SK-N-SH treated with all-trans-retinoic acid at 6 μM for 48 hours (cell line): ENCODE results near the gene CDH20.

Source experiments
- ATAC-seq: fragments of 200-7000 bp; cut with Tn5 transposase; 3 replicates; pipeline ENCODE4 v1.9.1; 2020; ENCODE audit warnings: mild to moderate bottlenecking, moderate library complexity
- BACH2 ChIP-seq: fragments of 250-450 bp; sonication (Bioruptor Pico); IDR thresholded peaks from 2 replicates; pipeline ENCODE4 v1.9.0; 2021; ENCODE audit warnings: mild to moderate bottlenecking, borderline replicate concordance
- CSDC2 ChIP-seq: fragments of 250-450 bp; sonication (Bioruptor Pico); IDR thresholded peaks from 2 replicates; pipeline ENCODE4 v1.5.0; 2020; ENCODE audit warnings: mild to moderate bottlenecking, moderate library complexity
- ESRRG ChIP-seq: fragments of 250-450 bp; sonication (Bioruptor Pico); IDR thresholded peaks from 2 replicates; pipeline ENCODE4 v1.6.1; 2021; ENCODE audit warnings: mild to moderate bottlenecking
- GLIS3 ChIP-seq: fragments of 250-450 bp; sonication (Bioruptor Pico); IDR thresholded peaks from 2 replicates; pipeline ENCODE4 v1.5.0; 2020; ENCODE audit warnings: mild to moderate bottlenecking, moderate library complexity
- ISL1 ChIP-seq: fragments of 250-450 bp; sonication (Bioruptor Pico); IDR thresholded peaks from 2 replicates; pipeline ENCODE4 v2.1.2; 2022; ENCODE audit warnings: mild to moderate bottlenecking, moderate library complexity
- PPARA ChIP-seq: fragments of 250-450 bp; sonication (Bioruptor Pico); IDR thresholded peaks from 2 replicates; pipeline ENCODE4 v1.5.0; 2020; ENCODE audit warnings: mild to moderate bottlenecking, borderline replicate concordance
- RARB ChIP-seq: fragments of 250-450 bp; sonication (Bioruptor Pico); IDR thresholded peaks from 2 replicates; pipeline ENCODE4 v1.8.0; 2021; ENCODE audit warnings: mild to moderate bottlenecking, moderate library complexity
- SNAI2 ChIP-seq: fragments of 250-450 bp; sonication (Bioruptor Pico); IDR thresholded peaks from 2 replicates; pipeline ENCODE4 v1.5.0; 2020; ENCODE audit warnings: mild to moderate bottlenecking, moderate library complexity
- TOX ChIP-seq: fragments of 250-450 bp; sonication (Bioruptor Pico); IDR thresholded peaks from 2 replicates; pipeline ENCODE4 v1.8.0; 2021; ENCODE audit warnings: mild to moderate bottlenecking, moderate library complexity, borderline replicate concordance
- ZC3H10 ChIP-seq: fragments of 250-450 bp; sonication (Bioruptor Pico); IDR thresholded peaks from 2 replicates; pipeline ENCODE4 v1.5.1; 2021; ENCODE audit warnings: mild to moderate bottlenecking, moderate library complexity
- ZFP3 ChIP-seq: fragments of 250-450 bp; sonication (Bioruptor Pico); IDR thresholded peaks from 2 replicates; pipeline ENCODE4 v1.5.0; 2020; ENCODE audit warnings: mild to moderate bottlenecking, moderate library complexity
- ZFP30 ChIP-seq: fragments of 450-650 bp; formaldehyde crosslinking; IDR thresholded peaks from 2 replicates; pipeline ENCODE4 v1.5.0; 2022; ENCODE audit warnings: mild to moderate bottlenecking, moderate library complexity
- ZNF70 ChIP-seq: fragments of 450-650 bp; formaldehyde crosslinking; IDR thresholded peaks from 2 replicates; pipeline ENCODE4 v1.5.0; 2020; ENCODE audit warnings: mild to moderate bottlenecking, moderate library complexity
- ZNF8 ChIP-seq: fragments of 450-650 bp; formaldehyde crosslinking; IDR thresholded peaks from 2 replicates; pipeline ENCODE4 v1.5.0; 2020; ENCODE audit warnings: mild to moderate bottlenecking, moderate library complexity
- TF ChIP-seq, protein P1 (sequence below): fragments of 250-450 bp; sonication (Bioruptor Pico); IDR thresholded peaks from 2 replicates; pipeline ENCODE4 v1.5.1; 2020; ENCODE audit warnings: low read depth, mild to moderate bottlenecking, moderate library complexity
- TF ChIP-seq, protein P2 (sequence below): fragments of 250-450 bp; sonication (Bioruptor Pico); IDR thresholded peaks from 2 replicates; pipeline ENCODE4 v1.8.0; 2020; ENCODE audit warnings: mild to moderate bottlenecking, moderate library complexity, borderline replicate concordance
- TF ChIP-seq, protein P3 (sequence below): fragments of 250-450 bp; sonication (Bioruptor Pico); IDR thresholded peaks from 2 replicates; pipeline ENCODE4 v1.5.1; 2021; ENCODE audit warnings: mild to moderate bottlenecking, moderate library complexity
- TF ChIP-seq, protein P4 (sequence below): fragments of 250-450 bp; sonication (Bioruptor Pico); IDR thresholded peaks from 2 replicates; pipeline ENCODE4 v1.8.0; 2021; ENCODE audit warnings: low read depth, mild to moderate bottlenecking, moderate library complexity, borderline replicate concordance
- TF ChIP-seq, protein P5 (sequence below): fragments of 250-450 bp; sonication (Bioruptor Pico); IDR thresholded peaks from 2 replicates; pipeline ENCODE4 v1.5.0; 2020; ENCODE audit warnings: mild to moderate bottlenecking, moderate library complexity

The CDH20 gene

DNA sequence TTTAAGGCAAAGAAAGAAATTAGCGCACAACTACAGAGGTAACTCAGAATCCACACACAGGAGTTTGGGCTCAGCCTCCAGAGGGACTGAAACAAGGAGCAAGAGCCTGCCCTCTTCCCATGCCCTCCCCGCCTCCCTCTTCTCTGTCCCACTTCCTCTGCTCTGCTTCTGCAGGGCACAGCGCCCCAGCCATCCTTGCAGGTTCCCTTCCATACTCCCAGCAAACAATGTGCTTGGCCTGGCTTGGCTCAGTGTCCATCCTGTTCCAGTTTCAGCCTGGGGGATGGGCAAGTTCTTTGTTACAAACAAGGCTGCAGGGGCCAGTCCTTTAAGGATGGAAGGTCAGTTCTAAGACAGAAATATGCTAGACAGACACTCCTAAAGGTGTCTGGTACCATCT, 133.5 kb downstream of the CDH20 start:
- ATAC-seq: no peak
- TF ChIP-seq, protein P1, sequence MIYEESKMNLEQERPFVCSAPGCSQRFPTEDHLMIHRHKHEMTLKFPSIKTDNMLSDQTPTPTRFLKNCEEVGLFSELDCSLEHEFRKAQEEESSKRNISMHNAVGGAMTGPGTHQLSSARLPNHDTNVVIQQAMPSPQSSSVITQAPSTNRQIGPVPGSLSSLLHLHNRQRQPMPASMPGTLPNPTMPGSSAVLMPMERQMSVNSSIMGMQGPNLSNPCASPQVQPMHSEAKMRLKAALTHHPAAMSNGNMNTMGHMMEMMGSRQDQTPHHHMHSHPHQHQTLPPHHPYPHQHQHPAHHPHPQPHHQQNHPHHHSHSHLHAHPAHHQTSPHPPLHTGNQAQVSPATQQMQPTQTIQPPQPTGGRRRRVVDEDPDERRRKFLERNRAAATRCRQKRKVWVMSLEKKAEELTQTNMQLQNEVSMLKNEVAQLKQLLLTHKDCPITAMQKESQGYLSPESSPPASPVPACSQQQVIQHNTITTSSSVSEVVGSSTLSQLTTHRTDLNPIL (CRISPR knock-in tag): no peak
- TF ChIP-seq CSDC2 (no peak), BACH2 (CRISPR knock-in tag) (no peak), ESRRG (CRISPR knock-in tag) (no peak), ZC3H10 (CRISPR knock-in tag) (no peak), ISL1 (CRISPR knock-in tag) (no peak), ZNF70 (CRISPR knock-in tag) (no peak), TOX (CRISPR knock-in tag) (no peak), ZFP3 (CRISPR knock-in tag) (no peak), GLIS3 (CRISPR knock-in tag) (no peak), RARB (CRISPR knock-in tag) (no peak), SNAI2 (no peak), ZNF8 (CRISPR knock-in tag) (no peak), ZFP30 (CRISPR knock-in tag) (no peak)
- TF ChIP-seq, protein P2, sequence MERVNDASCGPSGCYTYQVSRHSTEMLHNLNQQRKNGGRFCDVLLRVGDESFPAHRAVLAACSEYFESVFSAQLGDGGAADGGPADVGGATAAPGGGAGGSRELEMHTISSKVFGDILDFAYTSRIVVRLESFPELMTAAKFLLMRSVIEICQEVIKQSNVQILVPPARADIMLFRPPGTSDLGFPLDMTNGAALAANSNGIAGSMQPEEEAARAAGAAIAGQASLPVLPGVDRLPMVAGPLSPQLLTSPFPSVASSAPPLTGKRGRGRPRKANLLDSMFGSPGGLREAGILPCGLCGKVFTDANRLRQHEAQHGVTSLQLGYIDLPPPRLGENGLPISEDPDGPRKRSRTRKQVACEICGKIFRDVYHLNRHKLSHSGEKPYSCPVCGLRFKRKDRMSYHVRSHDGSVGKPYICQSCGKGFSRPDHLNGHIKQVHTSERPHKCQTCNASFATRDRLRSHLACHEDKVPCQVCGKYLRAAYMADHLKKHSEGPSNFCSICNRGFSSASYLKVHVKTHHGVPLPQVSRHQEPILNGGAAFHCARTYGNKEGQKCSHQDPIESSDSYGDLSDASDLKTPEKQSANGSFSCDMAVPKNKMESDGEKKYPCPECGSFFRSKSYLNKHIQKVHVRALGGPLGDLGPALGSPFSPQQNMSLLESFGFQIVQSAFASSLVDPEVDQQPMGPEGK (CRISPR knock-in tag): no peak
- TF ChIP-seq, protein P3, sequence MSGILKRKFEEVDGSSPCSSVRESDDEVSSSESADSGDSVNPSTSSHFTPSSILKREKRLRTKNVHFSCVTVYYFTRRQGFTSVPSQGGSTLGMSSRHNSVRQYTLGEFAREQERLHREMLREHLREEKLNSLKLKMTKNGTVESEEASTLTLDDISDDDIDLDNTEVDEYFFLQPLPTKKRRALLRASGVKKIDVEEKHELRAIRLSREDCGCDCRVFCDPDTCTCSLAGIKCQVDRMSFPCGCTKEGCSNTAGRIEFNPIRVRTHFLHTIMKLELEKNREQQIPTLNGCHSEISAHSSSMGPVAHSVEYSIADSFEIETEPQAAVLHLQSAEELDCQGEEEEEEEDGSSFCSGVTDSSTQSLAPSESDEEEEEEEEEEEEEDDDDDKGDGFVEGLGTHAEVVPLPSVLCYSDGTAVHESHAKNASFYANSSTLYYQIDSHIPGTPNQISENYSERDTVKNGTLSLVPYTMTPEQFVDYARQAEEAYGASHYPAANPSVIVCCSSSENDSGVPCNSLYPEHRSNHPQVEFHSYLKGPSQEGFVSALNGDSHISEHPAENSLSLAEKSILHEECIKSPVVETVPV: no peak
- TF ChIP-seq, protein P4, sequence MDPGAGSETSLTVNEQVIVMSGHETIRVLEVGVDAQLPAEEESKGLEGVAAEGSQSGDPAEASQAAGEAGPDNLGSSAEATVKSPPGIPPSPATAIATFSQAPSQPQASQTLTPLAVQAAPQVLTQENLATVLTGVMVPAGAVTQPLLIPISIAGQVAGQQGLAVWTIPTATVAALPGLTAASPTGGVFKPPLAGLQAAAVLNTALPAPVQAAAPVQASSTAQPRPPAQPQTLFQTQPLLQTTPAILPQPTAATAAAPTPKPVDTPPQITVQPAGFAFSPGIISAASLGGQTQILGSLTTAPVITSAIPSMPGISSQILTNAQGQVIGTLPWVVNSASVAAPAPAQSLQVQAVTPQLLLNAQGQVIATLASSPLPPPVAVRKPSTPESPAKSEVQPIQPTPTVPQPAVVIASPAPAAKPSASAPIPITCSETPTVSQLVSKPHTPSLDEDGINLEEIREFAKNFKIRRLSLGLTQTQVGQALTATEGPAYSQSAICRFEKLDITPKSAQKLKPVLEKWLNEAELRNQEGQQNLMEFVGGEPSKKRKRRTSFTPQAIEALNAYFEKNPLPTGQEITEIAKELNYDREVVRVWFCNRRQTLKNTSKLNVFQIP: no peak

DNA sequence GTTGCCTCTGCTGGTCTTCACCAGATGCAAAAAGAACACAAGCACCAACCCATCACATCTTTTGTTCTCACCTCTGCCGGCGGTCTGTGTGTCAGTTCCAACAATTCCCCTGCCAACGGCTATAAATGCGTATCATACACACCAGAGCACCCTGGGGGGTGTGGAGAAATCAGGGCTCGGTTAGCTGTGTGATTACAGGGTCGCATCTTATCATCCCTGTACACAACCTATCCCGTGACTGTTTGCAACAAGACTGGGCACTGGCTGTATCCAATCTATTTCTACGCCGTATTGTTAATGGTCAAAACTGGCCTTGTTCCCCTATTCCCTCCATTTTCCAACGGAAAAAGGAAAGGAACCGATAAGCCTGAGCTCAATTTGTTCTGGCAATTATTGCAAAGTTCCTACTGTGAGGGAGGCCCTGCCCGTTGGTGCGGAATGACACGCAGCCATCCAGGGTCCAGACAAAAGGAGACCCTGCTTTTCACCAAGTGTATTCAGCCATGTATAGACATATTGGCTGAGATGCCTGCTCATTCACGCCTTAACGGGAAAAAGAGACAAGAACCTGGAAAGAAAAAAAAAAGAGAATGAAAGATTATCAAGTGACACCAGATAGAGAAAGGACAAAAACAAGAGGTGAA, 136.9 kb downstream of the CDH20 start:
- TF ChIP-seq TOX (CRISPR knock-in tag) (no peak), SNAI2 (no peak), RARB (CRISPR knock-in tag) (no peak), ZFP30 (CRISPR knock-in tag) (no peak), ZFP3 (CRISPR knock-in tag) (no peak)
- TF ChIP-seq, protein P5, sequence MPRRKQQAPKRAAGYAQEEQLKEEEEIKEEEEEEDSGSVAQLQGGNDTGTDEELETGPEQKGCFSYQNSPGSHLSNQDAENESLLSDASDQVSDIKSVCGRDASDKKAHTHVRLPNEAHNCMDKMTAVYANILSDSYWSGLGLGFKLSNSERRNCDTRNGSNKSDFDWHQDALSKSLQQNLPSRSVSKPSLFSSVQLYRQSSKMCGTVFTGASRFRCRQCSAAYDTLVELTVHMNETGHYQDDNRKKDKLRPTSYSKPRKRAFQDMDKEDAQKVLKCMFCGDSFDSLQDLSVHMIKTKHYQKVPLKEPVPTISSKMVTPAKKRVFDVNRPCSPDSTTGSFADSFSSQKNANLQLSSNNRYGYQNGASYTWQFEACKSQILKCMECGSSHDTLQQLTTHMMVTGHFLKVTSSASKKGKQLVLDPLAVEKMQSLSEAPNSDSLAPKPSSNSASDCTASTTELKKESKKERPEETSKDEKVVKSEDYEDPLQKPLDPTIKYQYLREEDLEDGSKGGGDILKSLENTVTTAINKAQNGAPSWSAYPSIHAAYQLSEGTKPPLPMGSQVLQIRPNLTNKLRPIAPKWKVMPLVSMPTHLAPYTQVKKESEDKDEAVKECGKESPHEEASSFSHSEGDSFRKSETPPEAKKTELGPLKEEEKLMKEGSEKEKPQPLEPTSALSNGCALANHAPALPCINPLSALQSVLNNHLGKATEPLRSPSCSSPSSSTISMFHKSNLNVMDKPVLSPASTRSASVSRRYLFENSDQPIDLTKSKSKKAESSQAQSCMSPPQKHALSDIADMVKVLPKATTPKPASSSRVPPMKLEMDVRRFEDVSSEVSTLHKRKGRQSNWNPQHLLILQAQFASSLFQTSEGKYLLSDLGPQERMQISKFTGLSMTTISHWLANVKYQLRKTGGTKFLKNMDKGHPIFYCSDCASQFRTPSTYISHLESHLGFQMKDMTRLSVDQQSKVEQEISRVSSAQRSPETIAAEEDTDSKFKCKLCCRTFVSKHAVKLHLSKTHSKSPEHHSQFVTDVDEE (CRISPR knock-in tag): no peak
- TF ChIP-seq, protein P3: no peak
- no peak for ATAC-seq

DNA sequence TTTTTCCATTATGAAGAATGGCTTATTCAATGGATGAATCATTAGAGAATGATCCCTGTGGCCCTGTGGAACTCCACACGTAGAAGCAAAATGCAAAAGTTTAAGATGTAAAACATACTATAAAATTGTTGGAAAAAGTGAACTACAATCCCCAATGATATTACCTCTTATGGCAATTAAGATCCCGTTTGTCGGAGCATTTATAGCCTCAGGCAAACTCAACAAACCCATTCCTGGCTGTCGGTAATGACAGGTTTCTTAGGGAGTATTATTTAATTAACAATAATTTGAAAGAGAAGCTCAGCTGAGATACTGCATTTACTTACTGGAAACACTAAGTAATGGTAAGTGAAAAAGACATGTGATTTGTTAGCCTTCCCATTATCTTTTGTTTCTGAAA, 138.3 kb downstream of the CDH20 start:
- no peak; the same call in 2 of the 3 replicates for ATAC-seq
- TF ChIP-seq ESRRG (CRISPR knock-in tag) (no peak), TOX (CRISPR knock-in tag) (no peak), ZNF70 (CRISPR knock-in tag) (no peak), ZFP30 (CRISPR knock-in tag) (no peak), ZC3H10 (CRISPR knock-in tag) (no peak), GLIS3 (CRISPR knock-in tag) (no peak), ISL1 (CRISPR knock-in tag) (no peak), ZNF8 (CRISPR knock-in tag) (no peak), PPARA (CRISPR knock-in tag) (no peak), SNAI2 (no peak)
- TF ChIP-seq, protein P3: no peak
- TF ChIP-seq, protein P2 (CRISPR knock-in tag): no peak
- TF ChIP-seq, protein P4: no peak
